Limb (tissue), 2 donors: Measurements from ENCODE around the gene CHST11.

Source experiments
- DNase-seq, 2 donors: peaks; one replicate each; pipeline ENCODE4 v3.0.0-alpha.2; 2016; ENCODE audit errors: extremely low spot score in 2 of 2

Gene CHST11

GRCh38 chr12:104651811-104652210, 195.1 kb downstream of the CHST11 start:
- no peak for DNase-seq

- no peak for DNase-seq
Measured at GRCh38 chr12:104652358-104652757, 195.6 kb downstream of the CHST11 start.

- DNase-seq, result no peak
Measured at GRCh38 chr12:104652910-104653309, 196.2 kb downstream of the CHST11 start.

- DNase-seq, result no peak
Measured at GRCh38 chr12:104653730-104654664, 197.2 kb downstream of the CHST11 start.

- no peak for DNase-seq
Measured at GRCh38 chr12:104654665-104655609, 198.2 kb downstream of the CHST11 start.

- no peak for DNase-seq
Measured at GRCh38 chr12:104656383-104656782, 199.6 kb downstream of the CHST11 start.

GRCh38 chr12:104656921-104657320, 200.2 kb downstream of the CHST11 start:
- no peak for DNase-seq

GRCh38 chr12:104657726-104658484, 201.2 kb downstream of the CHST11 start:
- peak in 1 of 2 donors; percentile 55 for DNase-seq

GRCh38 chr12:104659058-104659457, 202.3 kb downstream of the CHST11 start:
- no peak for DNase-seq

GRCh38 chr12:104662203-104662602, 205.5 kb downstream of the CHST11 start:
- DNase-seq, result no peak

- no peak for DNase-seq
Measured at GRCh38 chr12:104662908-104663307, 206.2 kb downstream of the CHST11 start.

- DNase-seq, result no peak
Measured at GRCh38 chr12:104664351-104664750, 207.6 kb downstream of the CHST11 start.

GRCh38 chr12:104665296-104665695, 208.5 kb downstream of the CHST11 start:
- no peak for DNase-seq

- no peak for DNase-seq
Measured at GRCh38 chr12:104667139-104667538, 210.4 kb downstream of the CHST11 start.

- no peak for DNase-seq
Measured at GRCh38 chr12:104668274-104668718, 211.5 kb downstream of the CHST11 start.

GRCh38 chr12:104669089-104669721, 212.5 kb downstream of the CHST11 start:
- peak; percentile 64 to 78 for DNase-seq

- DNase-seq, result peak; percentile 50 to 73
Measured at GRCh38 chr12:104669851-104670337, 213.1 kb downstream of the CHST11 start.

GRCh38 chr12:104670439-104671408, 214.0 kb downstream of the CHST11 start:
- no peak for DNase-seq

GRCh38 chr12:104671409-104672095, 214.8 kb downstream of the CHST11 start:
- no peak for DNase-seq
